ENCODE results near the gene NKX6-2.
"Not testable (repeated sequence)": the region's sequence is repeated elsewhere in the genome, so short reads cannot be mapped to it uniquely, and the experiment has no call there.

NKX6-2 gene

DNA sequence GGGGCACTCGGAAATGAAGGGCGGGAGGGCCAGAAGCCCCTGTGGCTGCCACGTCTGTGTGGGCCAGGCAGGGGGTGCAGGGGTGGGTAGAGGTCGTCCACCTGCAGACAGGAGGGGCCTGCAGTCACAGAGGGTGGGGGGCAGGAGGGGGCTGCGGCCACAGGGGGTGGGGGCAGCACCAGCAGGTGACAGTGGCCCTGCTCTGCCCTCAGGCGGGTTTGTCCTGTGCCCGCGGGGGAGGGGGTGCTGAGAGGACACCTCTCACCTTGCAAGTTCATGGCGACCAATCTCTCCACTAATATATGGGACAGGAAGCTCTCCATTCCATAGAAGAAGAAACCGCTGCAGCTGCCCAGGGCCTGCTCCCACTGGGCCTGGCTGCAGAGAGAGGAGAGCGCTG, 26.6 kb upstream of the NKX6-2 start:
- no peak for DNase-seq

DNA sequence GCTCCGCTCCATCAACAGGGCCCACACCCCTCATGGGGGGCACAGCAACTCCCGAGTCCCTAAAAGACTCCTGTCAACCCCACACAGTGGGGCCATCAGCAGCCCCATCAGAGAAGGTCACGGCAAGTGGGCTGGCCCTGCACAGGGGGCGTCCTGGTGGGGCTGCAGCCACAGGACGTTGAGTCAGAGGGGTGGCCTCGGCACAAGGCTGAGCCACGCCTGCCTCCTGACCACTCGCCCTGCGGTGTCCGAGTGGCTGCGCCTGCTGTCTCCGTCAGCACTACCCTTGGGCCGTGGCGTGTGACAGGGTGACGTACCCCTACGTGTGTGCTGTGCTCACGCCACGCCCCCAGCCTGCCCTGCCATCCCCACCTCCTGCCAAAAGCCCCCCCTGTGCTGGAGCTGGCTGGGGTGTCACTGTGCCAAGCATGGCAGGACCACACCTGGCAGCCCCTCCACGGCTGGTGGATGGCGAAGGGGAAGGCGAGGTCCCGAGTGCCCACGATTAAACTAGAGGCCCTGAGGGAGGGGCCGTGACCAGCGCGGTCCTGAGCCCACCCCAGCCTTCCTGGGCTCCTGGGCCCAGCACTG, 26.0 kb upstream of the NKX6-2 start:
- DNase-seq = no peak

DNA sequence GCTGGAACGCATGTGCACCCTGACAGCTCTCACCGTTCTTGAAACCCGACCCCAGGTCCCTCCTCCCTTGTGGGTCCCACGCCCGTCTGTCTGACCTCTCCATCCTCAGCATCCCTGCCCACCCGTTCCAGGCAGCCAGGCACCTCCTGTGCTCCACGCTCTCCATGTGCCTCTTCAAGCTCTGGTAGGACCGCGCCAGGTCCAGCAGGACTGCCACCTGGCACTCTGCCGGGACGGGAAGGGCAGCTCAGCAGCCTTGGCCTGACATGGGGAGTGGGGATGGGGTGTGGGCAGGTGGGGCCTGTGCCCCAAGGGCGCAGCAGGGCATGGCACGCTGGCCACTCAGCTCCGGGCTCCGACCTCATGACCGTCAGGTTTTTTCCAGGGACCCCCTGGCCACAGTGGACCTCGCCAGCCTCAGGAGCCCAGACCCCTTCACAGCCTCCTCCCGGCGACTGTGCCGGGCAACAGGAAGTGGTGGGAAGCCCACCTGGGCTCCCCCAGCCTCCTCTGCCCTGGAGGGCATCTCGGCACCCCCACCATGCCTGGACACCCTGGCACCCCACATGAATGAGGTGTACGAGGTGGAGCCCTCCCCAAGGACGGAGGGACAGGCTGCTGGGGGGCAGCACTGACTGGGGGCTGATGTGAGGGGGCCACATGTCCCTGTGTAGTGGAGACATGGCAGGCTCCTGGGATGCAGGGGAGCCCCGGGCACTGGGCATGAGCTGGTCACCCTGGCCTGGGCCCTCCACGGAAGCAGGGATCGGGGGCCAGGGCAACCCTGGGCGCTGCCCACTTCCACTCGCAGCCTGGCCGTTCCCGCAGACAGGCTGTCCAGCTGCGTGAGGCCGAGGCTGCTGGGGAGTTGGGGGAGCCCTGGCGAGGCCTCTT, 25.1 kb upstream of the NKX6-2 start:
- no peak for DNase-seq

DNA sequence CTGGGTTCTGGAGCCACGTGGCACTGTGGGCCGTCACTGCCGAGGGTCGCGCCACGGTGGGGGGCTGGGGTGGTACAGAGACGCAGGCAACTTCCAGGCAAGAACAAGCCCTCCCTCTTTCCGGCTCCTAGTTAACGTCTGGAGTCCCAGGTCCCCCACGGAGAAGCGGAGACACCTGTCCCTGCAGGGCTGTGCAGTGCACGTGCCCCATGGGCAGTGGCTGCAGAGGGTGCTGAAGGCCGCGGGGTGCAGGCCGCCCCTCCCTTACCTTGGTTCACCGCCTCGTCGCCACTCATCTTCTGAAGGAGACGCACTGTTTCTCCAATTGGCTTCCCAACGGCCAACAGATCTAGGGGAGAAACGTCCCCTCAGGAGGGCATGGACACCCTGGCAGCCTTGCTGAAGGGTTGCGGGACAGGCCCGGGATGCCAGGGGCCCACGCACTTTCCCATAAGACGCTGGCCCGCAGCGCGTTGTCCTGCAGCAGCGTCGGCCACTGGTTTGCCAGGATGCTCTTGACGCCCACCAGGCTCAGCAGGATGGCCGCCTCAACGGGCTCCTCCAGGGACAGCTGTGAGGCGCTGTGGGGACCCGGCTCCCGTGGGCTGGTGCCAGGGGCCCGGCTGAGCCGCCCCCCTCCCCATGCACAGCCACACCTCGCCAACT, 24.3 kb upstream of the NKX6-2 start:
- no peak for DNase-seq

DNA sequence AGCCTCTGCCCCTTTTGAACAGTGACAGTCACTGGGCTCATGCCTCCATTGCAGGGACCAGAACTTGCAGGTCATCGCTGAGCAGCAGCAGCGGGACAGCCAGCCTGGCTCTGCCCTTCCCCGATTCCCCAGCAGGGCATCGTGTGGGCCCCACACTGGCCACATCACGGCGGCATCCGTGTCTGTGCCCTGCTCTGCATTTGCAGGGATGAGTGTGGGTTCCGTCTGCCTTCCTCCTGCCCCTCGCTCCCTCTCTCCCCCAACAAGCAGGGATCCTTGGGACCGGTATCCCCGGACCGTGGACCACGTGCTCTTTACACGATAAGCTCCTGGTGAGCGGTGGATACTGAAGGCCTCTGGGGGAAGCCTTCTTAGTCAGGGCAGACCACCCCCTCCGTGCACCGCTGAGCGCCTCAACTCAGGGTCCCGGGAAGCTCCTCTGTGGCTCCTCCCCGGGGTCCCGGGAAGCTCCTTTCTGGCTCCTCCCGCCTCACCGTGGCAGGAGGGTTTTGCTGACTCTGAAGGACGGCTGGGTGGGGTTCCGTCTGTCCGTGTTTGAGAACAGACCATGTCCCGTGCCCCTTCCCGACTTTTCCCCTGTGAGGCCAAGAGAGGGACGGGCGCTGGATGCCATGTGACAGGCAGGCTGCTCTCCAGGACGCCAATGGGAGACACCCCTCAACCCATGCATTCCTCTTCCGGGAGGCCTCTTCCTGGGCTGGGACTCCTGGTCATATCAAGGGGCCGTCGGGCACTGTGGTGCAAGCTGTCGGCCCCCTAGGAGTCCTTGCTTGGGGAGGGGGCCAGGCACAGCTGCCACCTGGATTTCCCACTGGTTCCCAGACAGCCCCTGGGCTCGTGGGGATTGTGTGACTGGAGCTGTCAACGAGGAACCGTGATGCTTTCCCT, 23.5 kb upstream of the NKX6-2 start:
- no peak for DNase-seq

DNA sequence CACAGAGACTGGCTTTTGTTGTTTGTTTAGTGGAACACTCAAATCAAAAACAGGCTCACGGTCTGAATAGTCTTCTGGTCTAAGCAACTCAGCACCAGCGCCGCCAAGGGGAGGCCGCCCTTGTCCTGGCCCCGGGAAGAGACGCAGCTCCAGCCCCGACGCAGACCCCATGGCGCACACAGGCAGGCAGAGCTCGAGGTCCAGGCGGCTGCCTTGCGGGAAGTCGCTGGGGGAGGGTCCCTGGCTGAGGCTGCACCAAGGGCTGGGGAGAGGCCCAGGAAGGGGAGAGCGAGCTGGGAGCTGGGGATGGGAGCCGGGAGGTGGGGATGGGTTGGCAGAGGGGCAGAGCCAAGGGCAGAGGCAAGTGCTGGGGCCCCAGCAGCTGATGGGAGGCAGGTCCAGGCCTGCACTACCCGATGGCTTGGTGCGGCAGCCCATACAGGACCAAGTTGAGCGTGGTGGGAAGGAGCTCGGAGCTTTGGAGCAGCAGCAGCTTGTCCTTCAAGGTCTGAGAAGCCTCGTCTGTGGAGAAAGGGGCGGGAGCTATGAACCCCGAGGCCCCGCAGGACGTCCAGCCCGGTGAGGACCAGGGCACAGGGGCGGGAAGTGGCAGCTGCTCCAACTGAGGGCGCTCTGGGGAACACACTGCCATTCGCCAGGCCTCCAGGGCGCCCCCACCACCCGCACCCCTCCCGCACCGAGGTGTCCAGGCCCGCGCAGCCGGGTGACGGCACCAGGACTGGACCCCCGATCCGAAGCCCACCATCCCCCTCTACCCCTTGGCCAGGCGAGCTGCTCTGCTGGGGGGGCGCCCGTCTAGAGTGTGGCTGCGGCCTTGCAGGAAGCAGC, 22.7 kb upstream of the NKX6-2 start:
- DNase-seq = no peak

DNA sequence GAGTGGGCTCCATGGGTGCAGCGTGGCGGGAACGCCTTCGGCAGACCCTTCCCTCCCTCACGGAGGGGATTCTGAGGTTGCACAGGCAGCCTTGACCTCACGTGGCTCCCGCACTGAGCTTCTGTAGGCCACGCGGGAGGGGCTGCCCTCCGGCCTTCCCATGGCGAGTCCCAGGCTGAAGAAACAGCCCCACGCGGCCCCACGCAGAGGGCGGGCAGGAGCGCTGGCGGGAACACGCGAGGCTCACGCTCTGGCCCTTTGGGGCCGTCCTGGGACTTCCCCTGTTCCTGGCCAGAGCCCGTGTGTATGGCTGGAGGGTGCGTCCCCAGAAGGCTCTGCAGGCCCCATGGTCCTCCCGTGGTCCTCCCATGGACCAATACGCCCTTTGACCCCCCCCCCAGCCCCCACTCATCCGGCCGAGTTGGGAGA, 21.7 kb upstream of the NKX6-2 start:
- no peak for DNase-seq

DNA sequence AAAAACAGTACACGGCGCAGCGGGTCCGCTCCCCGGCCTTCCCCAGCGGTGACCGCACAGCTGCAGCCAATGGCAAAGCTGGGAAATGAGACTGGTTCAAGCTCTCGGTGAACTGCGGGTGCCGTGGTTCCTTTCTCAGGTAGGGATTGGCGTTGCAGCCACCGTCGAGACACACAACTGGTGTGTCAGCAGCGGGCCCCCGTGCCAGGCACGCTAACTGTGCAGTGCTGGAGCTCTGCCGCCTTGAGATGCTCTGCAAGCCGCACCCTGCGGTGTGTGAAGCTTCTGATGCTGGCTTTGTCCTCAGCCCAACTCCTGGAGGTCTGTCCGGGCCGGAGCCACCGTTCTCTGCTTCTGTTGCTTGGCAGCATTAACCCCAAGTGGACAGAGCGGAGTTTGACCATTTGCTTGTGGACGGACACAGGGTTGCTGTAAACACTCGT, 20.6 kb upstream of the NKX6-2 start:
- DNase-seq = no peak

- no peak for DNase-seq
Measured at GRCh38 chr10:132806110-132806509, 20.2 kb upstream of the NKX6-2 start.

DNA sequence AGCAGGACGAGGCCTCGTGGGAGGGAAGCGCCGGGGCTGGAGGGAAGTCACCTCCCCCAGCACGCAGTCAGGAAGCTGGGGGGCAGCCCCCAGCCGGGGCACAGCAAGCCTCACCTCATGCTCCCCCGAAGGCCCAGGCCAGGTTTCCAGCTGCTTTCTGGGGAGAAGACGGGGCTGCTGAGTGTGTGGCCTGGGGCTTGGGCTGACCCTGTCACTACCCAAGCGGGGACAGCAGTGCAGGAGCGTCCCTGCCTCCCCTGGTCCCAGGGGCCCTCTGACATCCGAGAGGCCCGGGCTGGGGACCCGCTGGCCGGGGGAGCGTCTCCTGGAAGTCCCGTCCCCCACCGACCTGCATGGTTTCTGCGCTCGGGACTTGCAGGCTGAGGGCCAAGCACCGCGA, 19.7 kb upstream of the NKX6-2 start:
- DNase-seq = no peak

- DNase-seq = no peak
Measured at GRCh38 chr10:132804785-132805426, 19.0 kb upstream of the NKX6-2 start.

DNA sequence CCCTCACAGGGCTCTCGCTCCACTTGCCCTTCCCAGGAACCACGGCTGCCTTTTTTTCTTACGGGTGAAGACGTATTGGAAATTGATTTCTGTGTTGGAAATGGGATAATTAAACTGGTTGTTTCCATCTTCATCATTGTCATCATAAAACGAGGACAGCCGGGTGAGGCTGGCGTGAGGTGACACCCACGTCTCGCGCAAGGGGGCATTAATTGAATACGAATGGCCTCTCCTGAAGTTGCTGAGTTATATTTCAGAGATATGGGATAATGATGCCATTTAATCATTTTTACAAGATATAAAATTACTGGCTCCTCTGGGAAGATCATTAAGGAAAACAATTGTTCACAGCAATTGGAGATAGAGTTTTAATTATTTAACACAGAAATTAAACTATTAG, 18.3 kb upstream of the NKX6-2 start:
- DNase-seq = no peak

DNA sequence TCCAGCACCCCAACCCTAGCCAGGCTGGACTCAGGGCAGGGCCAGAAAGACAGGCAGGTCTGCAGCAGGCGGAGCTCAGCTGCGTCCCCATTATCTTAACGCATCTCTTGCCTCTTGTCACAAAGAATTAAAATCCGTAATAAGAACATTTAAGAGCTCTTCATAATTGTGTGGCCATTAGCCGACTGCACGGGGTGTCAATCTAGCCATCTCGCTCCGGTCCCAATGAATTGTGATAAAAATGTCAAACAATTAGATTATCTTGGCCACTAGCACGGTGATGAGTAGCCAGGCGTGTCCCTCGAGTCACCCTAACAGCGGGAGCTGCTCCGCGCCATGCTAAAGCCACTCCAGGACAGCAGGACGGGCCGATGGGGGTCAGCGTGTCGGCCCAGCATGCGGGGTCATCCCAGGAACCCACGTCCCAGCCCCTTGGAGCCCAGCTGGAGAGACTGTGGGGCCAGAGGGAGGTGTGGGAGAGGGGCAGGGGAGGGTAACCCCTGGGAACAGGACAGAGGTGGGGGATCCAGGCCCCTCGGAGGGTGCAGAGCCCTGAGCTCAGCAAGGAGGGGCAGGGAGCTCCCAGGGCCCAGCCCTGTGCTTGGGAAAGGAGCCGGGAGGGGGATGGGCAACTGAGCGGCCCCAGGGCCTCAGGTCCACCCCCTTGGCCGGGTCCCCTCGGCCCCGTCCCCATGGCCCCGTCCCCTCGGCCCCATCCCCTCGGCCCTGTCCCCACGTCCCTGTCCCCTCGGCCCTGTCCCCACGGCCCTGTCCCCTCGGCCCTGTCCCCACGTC, 17.7 kb upstream of the NKX6-2 start:
- DNase-seq = no peak

- no peak for DNase-seq
Measured at GRCh38 chr10:132802694-132803320, 16.9 kb upstream of the NKX6-2 start.

GRCh38 chr10:132802048-132802447, 16.1 kb upstream of the NKX6-2 start:
- DNase-seq = no peak

DNA sequence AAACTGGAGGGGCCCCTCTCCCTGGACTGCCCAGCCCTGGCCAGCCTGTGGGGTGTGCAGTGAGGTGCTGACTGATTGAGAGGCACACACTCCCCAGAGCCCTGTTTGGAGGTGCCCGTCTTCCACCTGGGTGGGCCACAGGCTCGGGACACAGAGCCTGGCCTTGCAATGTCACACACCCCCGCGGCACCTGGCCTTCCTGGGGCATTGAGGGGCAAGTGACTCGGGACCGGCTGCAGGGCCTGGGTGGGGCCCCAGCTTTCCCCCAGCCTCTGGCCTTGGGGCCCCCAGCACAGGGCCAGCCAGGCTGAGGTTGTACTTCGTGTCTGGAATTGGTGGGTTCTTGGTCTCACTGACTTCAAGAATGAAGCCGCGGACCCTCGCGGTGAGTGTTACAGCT, 13.9 kb upstream of the NKX6-2 start:
- DNase-seq = no peak

DNA sequence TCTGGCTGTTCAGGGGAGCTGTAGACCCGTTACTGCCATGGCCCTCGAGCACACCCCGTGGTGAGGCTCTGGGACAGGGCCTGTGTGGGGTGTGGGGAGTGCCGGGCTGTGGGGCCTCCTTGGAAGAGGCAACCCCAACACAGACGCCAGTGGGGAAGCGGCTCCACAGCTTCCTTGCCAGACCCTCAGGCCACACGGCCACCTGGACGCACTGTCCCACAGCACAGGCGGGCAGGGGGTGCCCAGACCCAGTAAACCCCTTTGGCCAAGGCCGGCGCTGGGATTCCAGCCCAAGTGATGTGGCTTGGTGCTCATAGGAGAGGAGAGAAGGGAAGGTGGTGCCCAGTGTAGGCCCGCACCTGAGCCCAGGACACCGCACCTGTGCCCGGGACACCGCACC, 12.9 kb upstream of the NKX6-2 start:
- no peak for DNase-seq

DNA sequence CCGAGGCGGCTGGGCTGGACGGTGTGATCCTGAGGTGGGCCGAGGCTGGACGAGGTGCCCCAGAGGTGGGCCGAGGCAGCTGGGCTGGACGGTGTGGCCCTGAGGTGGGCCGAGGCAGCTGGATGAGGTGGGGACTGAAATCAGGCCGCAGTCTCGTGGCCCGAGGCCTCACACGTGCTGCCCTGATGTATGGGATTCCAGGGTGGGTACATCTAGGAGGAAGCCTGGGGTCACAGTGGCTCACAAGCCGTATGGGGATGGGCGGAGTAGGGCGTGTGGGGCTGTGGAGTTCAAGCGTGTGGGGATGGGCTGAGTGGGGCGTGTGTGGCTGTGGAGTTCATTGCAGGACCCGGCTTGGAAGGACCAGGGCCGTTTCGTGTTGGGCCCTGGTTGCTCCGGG, 12.5 kb upstream of the NKX6-2 start:
- DNase-seq = no peak

DNA sequence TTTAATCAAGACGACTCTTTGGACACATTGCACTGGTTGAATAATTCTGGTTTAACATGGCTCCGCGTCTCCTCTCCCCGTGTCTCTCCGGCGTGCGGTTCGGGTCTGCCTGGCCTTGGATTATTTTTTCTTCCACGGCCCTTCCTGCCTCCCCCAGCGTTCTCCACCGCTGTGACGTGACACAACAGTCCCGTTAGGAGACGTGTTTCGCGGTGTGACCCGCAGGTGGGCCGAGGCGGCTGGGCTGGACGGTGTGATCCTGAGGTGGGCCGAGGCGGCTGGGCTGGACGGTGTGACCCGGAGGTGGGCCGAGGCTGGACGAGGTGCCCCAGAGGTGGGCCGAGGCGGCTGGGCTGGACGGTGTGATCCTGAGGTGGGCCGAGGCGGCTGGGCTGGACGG, 12.0 kb upstream of the NKX6-2 start:
- DNase-seq = not testable (repeated sequence)

DNA sequence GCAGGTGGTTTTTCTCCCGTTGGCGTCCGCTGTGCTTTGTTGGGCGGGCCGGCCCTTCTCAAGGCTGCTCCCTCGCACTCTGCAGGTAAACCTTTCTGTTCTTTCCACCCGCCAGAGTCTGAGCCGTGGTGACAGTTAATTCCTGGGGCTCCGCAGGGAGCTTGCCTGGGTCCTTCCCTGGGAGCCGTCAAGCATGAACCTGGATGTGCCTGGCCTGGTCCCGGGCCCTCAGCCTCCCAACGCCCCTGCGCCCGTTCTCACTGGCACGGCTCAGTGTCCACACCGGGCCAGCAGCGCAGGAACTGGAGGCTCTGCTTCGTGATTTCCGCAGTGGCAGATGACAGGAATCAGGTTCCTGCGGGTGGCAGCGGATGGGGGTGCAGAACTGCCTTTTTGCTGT, 10.9 kb upstream of the NKX6-2 start:
- no peak for DNase-seq
